Astrocyte (in vitro differentiated cells and primary cell): Measurements from ENCODE around the gene BEST3.

ENCODE experiments used
- EZH2 ChIP-seq: IDR thresholded peaks from 2 replicates; pipeline ENCODE4 v1.6.1; 2012; ENCODE audit warnings: mild to moderate bottlenecking, low read length, inconsistent platforms; ENCODE audit not compliant: insufficient read depth
- TF ChIP-seq, protein P1 (sequence below): IDR thresholded peaks from 2 replicates; pipeline ENCODE4 v1.5.1; 2011; ENCODE audit warnings: low read depth, mild to moderate bottlenecking, inconsistent platforms, low read length, moderate library complexity; ENCODE audit not compliant: insufficient read depth

DNA sequence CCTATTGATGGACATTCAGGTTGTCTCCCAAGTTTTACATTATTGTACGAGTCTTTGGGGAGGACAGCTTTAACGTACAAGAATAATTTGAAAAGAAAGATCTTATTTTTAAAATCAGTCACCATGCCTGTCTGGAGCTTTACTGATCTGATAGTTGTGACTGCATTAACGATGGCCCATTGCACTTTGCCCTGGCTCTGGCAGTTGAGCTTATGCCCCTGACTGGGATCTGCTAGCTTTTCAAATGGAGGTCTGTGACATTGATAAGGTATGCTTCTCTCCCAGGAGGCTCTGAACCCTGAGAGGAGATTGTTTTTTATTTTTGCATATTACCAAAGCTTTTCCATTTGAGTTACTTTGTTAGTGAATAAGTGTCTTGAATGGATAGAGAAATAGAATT lies 21.6 kb upstream of the BEST3 start:
- TF ChIP-seq, protein P1, sequence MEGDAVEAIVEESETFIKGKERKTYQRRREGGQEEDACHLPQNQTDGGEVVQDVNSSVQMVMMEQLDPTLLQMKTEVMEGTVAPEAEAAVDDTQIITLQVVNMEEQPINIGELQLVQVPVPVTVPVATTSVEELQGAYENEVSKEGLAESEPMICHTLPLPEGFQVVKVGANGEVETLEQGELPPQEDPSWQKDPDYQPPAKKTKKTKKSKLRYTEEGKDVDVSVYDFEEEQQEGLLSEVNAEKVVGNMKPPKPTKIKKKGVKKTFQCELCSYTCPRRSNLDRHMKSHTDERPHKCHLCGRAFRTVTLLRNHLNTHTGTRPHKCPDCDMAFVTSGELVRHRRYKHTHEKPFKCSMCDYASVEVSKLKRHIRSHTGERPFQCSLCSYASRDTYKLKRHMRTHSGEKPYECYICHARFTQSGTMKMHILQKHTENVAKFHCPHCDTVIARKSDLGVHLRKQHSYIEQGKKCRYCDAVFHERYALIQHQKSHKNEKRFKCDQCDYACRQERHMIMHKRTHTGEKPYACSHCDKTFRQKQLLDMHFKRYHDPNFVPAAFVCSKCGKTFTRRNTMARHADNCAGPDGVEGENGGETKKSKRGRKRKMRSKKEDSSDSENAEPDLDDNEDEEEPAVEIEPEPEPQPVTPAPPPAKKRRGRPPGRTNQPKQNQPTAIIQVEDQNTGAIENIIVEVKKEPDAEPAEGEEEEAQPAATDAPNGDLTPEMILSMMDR = no peak
- no peak for TF ChIP-seq EZH2
